ENCODE measurements around the gene ATCAY.
A peak's percentile ranks its signal among the peaks of the same experiment; 100 is the strongest.
"Not testable (repeated sequence)": the region's sequence is repeated elsewhere in the genome, so short reads cannot be mapped to it uniquely, and the experiment has no call there.

Gene ATCAY

GRCh38 chr19:3944018-3944721, 63.7 kb downstream of the ATCAY start:
- H3K27me3 ChIP-seq (ENCODE audit: insufficient read depth, poor library complexity, severe bottlenecking) = no peaks in the 10 kb centered on the region
- H3K27ac ChIP-seq (replicated peaks) = no peak overlapping the region
- no peak for TF ChIP-seq GABPA (IDR thresholded peaks at IDR 0.05; ENCODE audit: low read depth)
- TF ChIP-seq POLR2AphosphoS5 (IDR thresholded peaks at IDR 0.05; ENCODE audit: low read depth) = no peak
- TF ChIP-seq SPI1 (IDR thresholded peaks at IDR 0.05; ENCODE audit: borderline replicate concordance, low read depth) = peak; percentile 35; the same call in 1 of the 2 replicates
- TF ChIP-seq REST (IDR thresholded peaks at IDR 0.05; ENCODE audit: insufficient replicate concordance, low read depth) = no peak
- no peak for TF ChIP-seq CTCF (IDR thresholded peaks at IDR 0.05; ENCODE audit: insufficient read depth, low read length)
- peak in 1 of 2 experiments; percentile 43 for DNase-seq (ENCODE audit: low read depth in 1 of 2, low spot score in 1 of 2)
- H3K4me3 ChIP-seq (replicated peaks; ENCODE audit: insufficient read depth, low read length) = no peak overlapping the region

GRCh38 chr19:3945838-3946237, 65.4 kb downstream of the ATCAY start:
- no peaks in the 10 kb centered on the region for H3K27me3 ChIP-seq (ENCODE audit: insufficient read depth, poor library complexity, severe bottlenecking)
- no peak for TF ChIP-seq SPI1 (IDR thresholded peaks at IDR 0.05; ENCODE audit: borderline replicate concordance, low read depth)
- no peak overlapping the region for H3K27ac ChIP-seq (replicated peaks)
- H3K4me3 ChIP-seq (replicated peaks; ENCODE audit: insufficient read depth, low read length) = no peak overlapping the region
- DNase-seq (ENCODE audit: low read depth in 1 of 2, low spot score in 1 of 2) = no peak

GRCh38 chr19:3947316-3947933, 66.9 kb downstream of the ATCAY start:
- not testable (repeated sequence) for H3K27ac ChIP-seq (replicated peaks); H3K4me3 ChIP-seq (replicated peaks; ENCODE audit: insufficient read depth, low read length); DNase-seq (ENCODE audit: low read depth in 1 of 2, low spot score in 1 of 2); H3K27me3 ChIP-seq (ENCODE audit: insufficient read depth, poor library complexity, severe bottlenecking)

GRCh38 chr19:3949294-3949693, 68.8 kb downstream of the ATCAY start:
- peaks cover 4% of the 10 kb centered on the region for H3K27me3 ChIP-seq (ENCODE audit: insufficient read depth, poor library complexity, severe bottlenecking)
- DNase-seq (ENCODE audit: low read depth in 1 of 2, low spot score in 1 of 2) = no peak
- H3K4me3 ChIP-seq (replicated peaks; ENCODE audit: insufficient read depth, low read length) = no peak overlapping the region
- no peak overlapping the region for H3K27ac ChIP-seq (replicated peaks)
- no peak for TF ChIP-seq POLR2AphosphoS5 (IDR thresholded peaks at IDR 0.05; ENCODE audit: low read depth)
- TF ChIP-seq CTCF (IDR thresholded peaks at IDR 0.05; ENCODE audit: insufficient read depth, low read length) = no peak
- no peak for TF ChIP-seq GABPA (IDR thresholded peaks at IDR 0.05; ENCODE audit: low read depth)
- no peak for TF ChIP-seq SPI1 (IDR thresholded peaks at IDR 0.05; ENCODE audit: borderline replicate concordance, low read depth)
- no peak for TF ChIP-seq REST (IDR thresholded peaks at IDR 0.05; ENCODE audit: insufficient replicate concordance, low read depth)

Data from HL-60 (cell line).